Tibial nerve (tissue), 3 donors: ENCODE results near the gene FNDC3B.

Source experiments
- POLR2A ChIP-seq, 2 donors: fragments of 450-650 bp; IDR thresholded peaks; one replicate each; pipeline ENCODE4 v1.6.1; 2017; ENCODE audit warnings: antibody characterized with exemption in 2 of 2, mild to moderate bottlenecking in 2 of 2, moderate library complexity in 2 of 2
- TF ChIP-seq, protein P1 (sequence below), 5 experiments: fragments of 200-600 bp in 3 of 5; fragments of 450-650 bp in 2 of 5; sonication (generic) in 3 of 5; IDR thresholded peaks; one replicate each; pipeline ENCODE4 v1.5.1; 2016 to 2019; ENCODE audit warnings: antibody characterized with exemption in 5 of 5, mild to moderate bottlenecking in 3 of 5, moderate library complexity in 2 of 5

- TF ChIP-seq, protein P1, sequence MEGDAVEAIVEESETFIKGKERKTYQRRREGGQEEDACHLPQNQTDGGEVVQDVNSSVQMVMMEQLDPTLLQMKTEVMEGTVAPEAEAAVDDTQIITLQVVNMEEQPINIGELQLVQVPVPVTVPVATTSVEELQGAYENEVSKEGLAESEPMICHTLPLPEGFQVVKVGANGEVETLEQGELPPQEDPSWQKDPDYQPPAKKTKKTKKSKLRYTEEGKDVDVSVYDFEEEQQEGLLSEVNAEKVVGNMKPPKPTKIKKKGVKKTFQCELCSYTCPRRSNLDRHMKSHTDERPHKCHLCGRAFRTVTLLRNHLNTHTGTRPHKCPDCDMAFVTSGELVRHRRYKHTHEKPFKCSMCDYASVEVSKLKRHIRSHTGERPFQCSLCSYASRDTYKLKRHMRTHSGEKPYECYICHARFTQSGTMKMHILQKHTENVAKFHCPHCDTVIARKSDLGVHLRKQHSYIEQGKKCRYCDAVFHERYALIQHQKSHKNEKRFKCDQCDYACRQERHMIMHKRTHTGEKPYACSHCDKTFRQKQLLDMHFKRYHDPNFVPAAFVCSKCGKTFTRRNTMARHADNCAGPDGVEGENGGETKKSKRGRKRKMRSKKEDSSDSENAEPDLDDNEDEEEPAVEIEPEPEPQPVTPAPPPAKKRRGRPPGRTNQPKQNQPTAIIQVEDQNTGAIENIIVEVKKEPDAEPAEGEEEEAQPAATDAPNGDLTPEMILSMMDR (IDR thresholded peaks at IDR 0.05), result no peak
- TF ChIP-seq POLR2A (IDR thresholded peaks at IDR 0.05), result no peak
These were observed 301.2 kb downstream of the FNDC3B start for GRCh38 chr3:172340583-172340982.
